Osteocyte (in vitro differentiated cells): ENCODE data around the gene ABI1. TPM values are rescaled to one million over a fixed set of nuclear protein-coding genes. Genes with fewer than 3 reads are reported as not detected.

Experiments used
- DNase-seq: peaks from one replicate; pipeline ENCODE4 v3.0.0; 2021; ENCODE audit warnings: mixed read lengths; ENCODE audit not compliant: unreplicated experiment; ENCODE audit errors: extremely low spot score
- H3K27ac Mint-ChIP-seq: one replicate; pipeline ENCODE4 v1.8.0; 2021; ENCODE audit warnings: mild to moderate bottlenecking, mixed read lengths; ENCODE audit not compliant: unreplicated experiment
- H3K27me3 Mint-ChIP-seq: one replicate; pipeline ENCODE4 v1.8.0; 2021; ENCODE audit warnings: mixed read lengths; ENCODE audit not compliant: unreplicated experiment
- H3K36me3 Mint-ChIP-seq: one replicate; pipeline ENCODE4 v1.8.0; 2021; ENCODE audit warnings: mixed read lengths; ENCODE audit not compliant: unreplicated experiment
- H3K4me1 Mint-ChIP-seq: one replicate; pipeline ENCODE4 v1.8.0; 2021; ENCODE audit warnings: mixed read lengths; ENCODE audit not compliant: unreplicated experiment
- H3K4me3 Mint-ChIP-seq: one replicate; pipeline ENCODE4 v1.8.0; 2021; ENCODE audit warnings: mild to moderate bottlenecking, moderate library complexity, mixed read lengths; ENCODE audit not compliant: unreplicated experiment
- H3K9me3 Mint-ChIP-seq: one replicate; pipeline ENCODE4 v1.8.0; 2021; ENCODE audit warnings: mixed read lengths; ENCODE audit not compliant: unreplicated experiment
- total RNA-seq: library from RNA; stranded (reverse); gene quantifications from 2 replicates; pipeline ENCODE4 v1.2.1, GENCODE V29; 2021
- TF ChIP-seq, protein P1 (sequence below): fragments of 200-600 bp; sonication (generic); IDR thresholded peaks from 2 replicates; pipeline ENCODE4 v1.5.0; 2021; ENCODE audit warnings: antibody characterized with exemption, mild to moderate bottlenecking, moderate library complexity

Gene ABI1
- total RNA-seq, 1 donor from 2014 or later, result 62.2 TPM

DNA sequence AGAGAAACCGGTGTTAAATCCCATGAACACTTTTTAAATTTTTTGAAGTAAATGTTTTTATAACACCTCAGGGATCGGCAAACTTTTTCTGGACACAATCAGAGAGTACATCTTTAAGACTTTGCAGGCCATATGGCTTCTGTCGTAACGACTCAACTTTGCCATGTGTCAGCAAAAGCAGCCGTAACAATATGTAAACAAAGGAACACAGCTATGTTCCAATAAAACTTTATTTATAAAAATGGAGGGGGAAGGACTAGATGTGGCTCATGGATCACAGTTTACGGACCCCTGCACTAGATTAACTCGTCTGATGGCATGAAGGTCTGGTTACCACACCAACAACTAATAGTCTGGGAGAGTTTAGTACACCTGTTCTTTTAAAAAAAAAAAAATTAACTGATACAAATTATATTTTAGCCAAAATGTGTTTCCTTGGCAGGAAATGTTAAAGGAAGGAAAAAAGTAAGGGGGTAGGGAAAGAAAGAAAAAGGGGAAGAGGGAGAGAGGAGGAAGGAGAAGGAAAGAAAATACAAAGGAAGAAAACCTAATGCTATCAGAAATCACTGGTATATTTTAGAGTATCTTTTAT lies 50.2 kb downstream of the ABI1 start:
- DNase-seq, result no peak
- peaks cover 7% of the 10 kb centered on the region for H3K4me1 Mint-ChIP-seq

DNA sequence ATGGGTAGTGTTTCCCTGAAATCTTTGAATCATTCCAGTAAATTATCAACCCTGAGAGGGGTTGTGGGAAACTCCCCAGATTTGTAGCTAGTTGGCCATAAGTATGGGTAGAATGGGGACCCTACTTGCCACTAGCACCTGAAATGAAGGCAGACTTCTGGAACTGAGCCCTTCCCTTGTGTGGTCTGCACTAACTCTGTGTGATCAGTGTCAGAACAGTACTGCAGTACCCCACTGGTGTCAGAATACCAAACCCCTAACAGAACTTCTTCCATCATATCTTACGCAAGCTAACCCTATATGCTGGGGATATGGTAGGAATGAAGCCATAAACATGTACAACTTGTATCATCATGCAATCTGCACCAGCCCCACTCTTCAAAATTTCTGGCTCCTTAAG lies 50.8 kb downstream of the ABI1 start:
- Mint-ChIP-seq H3K36me3 (peaks cover 3% of the 10 kb centered on the region), H3K27me3 (no peaks in the 10 kb centered on the region), H3K4me1 (peaks cover 8% of the 10 kb centered on the region), H3K9me3 (no peaks in the 10 kb centered on the region), H3K27ac (no peak overlapping the region), H3K4me3 (no peak overlapping the region)
- TF ChIP-seq, protein P1, sequence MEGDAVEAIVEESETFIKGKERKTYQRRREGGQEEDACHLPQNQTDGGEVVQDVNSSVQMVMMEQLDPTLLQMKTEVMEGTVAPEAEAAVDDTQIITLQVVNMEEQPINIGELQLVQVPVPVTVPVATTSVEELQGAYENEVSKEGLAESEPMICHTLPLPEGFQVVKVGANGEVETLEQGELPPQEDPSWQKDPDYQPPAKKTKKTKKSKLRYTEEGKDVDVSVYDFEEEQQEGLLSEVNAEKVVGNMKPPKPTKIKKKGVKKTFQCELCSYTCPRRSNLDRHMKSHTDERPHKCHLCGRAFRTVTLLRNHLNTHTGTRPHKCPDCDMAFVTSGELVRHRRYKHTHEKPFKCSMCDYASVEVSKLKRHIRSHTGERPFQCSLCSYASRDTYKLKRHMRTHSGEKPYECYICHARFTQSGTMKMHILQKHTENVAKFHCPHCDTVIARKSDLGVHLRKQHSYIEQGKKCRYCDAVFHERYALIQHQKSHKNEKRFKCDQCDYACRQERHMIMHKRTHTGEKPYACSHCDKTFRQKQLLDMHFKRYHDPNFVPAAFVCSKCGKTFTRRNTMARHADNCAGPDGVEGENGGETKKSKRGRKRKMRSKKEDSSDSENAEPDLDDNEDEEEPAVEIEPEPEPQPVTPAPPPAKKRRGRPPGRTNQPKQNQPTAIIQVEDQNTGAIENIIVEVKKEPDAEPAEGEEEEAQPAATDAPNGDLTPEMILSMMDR, result no peak
- no peak for DNase-seq

More for the DNA sequence above, 50.2 kb downstream of the ABI1 start:
- no peak overlapping the region for H3K4me3 Mint-ChIP-seq
- TF ChIP-seq, protein P1, result no peak
- no peaks in the 10 kb centered on the region for H3K27me3 Mint-ChIP-seq
- peaks cover 3% of the 10 kb centered on the region for H3K36me3 Mint-ChIP-seq
- H3K27ac Mint-ChIP-seq, result no peak overlapping the region
- H3K9me3 Mint-ChIP-seq, result no peaks in the 10 kb centered on the region

DNA sequence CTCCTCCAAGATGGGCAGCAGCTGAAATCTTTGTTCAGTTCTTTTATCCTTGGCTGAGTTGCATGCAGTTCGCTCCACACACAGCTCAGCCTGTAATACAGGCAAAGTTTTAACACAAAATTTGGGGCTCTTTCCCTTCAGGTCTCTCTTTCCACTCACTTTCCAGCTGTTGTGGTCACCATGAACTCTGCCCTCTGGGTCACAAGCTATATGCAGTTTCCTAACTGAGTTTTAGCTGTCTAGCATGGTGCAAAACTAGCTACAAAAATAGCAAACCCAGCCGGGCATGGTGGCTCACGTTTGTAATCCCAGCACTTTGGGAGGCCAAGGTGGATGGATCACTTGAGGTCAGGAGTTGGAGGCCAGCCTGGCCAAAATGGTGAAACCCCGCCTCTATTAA lies 53.2 kb downstream of the ABI1 start:
- no peak for DNase-seq
- Mint-ChIP-seq H3K4me1 (peaks cover 11% of the 10 kb centered on the region), H3K9me3 (no peaks in the 10 kb centered on the region), H3K27me3 (no peaks in the 10 kb centered on the region), H3K4me3 (no peak overlapping the region), H3K36me3 (peaks cover 3% of the 10 kb centered on the region), H3K27ac (no peak overlapping the region)
- TF ChIP-seq, protein P1, result no peak

DNA sequence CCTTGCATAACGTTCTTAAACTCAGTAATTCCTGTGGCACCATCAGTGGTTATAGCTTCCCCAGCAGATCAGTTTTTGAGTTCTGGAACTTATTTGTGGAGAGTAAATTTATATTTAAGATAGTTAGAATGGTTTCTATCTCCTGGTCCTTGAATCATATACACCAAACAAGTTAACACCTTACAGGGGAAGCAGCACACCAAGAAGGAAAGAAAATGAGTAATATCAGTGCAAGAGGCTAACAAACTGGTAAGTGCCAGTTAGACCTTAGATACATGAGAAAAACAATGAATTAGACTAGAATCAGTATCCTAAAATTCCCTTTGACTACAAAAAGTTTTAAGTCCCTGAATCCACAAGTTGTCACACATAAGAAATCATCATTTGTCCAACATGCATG lies 54.2 kb downstream of the ABI1 start:
- H3K36me3 Mint-ChIP-seq, result peaks cover 3% of the 10 kb centered on the region
- H3K4me3 Mint-ChIP-seq, result no peak overlapping the region
- H3K27me3 Mint-ChIP-seq, result no peaks in the 10 kb centered on the region
- H3K27ac Mint-ChIP-seq, result no peak overlapping the region
- no peaks in the 10 kb centered on the region for H3K9me3 Mint-ChIP-seq
- DNase-seq, result no peak
- H3K4me1 Mint-ChIP-seq, result peaks cover 11% of the 10 kb centered on the region
- TF ChIP-seq, protein P1, result no peak

DNA sequence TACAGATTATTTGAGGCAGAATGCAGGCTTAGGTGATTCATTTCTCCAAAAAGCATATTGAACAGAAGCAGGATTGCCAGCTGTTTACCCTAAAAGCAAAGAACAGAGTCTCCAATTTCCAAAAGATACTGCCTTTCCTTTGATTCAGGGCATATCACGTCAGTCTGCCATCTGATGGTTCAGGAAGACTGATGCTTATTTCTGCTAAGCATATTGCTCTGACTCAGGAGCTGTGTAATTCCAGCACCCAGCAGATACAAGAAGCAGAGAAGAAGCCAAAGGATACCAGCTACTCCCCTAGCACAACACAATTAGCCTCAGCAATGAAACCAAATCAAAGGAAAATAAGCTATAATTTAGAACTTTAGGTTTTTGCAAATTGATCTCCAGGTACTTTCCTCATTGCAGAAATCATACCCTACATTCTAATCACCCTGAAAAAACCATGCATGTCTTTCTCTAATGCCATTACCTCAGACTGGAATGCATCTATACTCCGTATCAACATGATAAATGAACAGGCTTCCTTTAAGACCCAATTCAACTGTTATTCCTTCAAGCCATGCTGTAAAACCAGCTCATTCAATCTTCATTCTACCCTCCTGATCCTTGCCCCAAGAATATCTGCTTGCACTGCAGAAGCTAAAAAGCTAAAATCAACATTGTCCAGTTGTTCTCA lies 55.1 kb downstream of the ABI1 start:
- no peak overlapping the region for H3K27ac Mint-ChIP-seq

More for the DNA sequence above, 55.1 kb downstream of the ABI1 start:
- no peak for DNase-seq
- Mint-ChIP-seq H3K36me3 (peaks cover 3% of the 10 kb centered on the region), H3K4me3 (no peak overlapping the region), H3K9me3 (no peaks in the 10 kb centered on the region), H3K27me3 (no peaks in the 10 kb centered on the region), H3K4me1 (peaks cover 11% of the 10 kb centered on the region)
- TF ChIP-seq, protein P1, result no peak
